Osteocyte (in vitro differentiated cells): ENCODE data around the gene GPC6. TPM values are rescaled to one million over a fixed set of nuclear protein-coding genes. Genes with fewer than 3 reads are reported as not detected.
A peak's percentile ranks its signal among the peaks of the same experiment; 100 is the strongest.

ENCODE experiments used
- DNase-seq: peaks from one replicate; pipeline ENCODE4 v3.0.0; 2021; ENCODE audit warnings: mixed read lengths; ENCODE audit not compliant: unreplicated experiment; ENCODE audit errors: extremely low spot score
- H3K27ac Mint-ChIP-seq: one replicate; pipeline ENCODE4 v1.8.0; 2021; ENCODE audit warnings: mild to moderate bottlenecking, mixed read lengths; ENCODE audit not compliant: unreplicated experiment
- H3K27me3 Mint-ChIP-seq: one replicate; pipeline ENCODE4 v1.8.0; 2021; ENCODE audit warnings: mixed read lengths; ENCODE audit not compliant: unreplicated experiment
- H3K36me3 Mint-ChIP-seq: one replicate; pipeline ENCODE4 v1.8.0; 2021; ENCODE audit warnings: mixed read lengths; ENCODE audit not compliant: unreplicated experiment
- H3K4me1 Mint-ChIP-seq: one replicate; pipeline ENCODE4 v1.8.0; 2021; ENCODE audit warnings: mixed read lengths; ENCODE audit not compliant: unreplicated experiment
- H3K4me3 Mint-ChIP-seq: one replicate; pipeline ENCODE4 v1.8.0; 2021; ENCODE audit warnings: mild to moderate bottlenecking, moderate library complexity, mixed read lengths; ENCODE audit not compliant: unreplicated experiment
- H3K9me3 Mint-ChIP-seq: one replicate; pipeline ENCODE4 v1.8.0; 2021; ENCODE audit warnings: mixed read lengths; ENCODE audit not compliant: unreplicated experiment
- total RNA-seq: library from RNA; stranded (reverse); gene quantifications from 2 replicates; pipeline ENCODE4 v1.2.1, GENCODE V29; 2021
- TF ChIP-seq, protein P1 (sequence below): fragments of 200-600 bp; sonication (generic); IDR thresholded peaks from 2 replicates; pipeline ENCODE4 v1.5.0; 2021; ENCODE audit warnings: antibody characterized with exemption, mild to moderate bottlenecking, moderate library complexity

GPC6 gene
- total RNA-seq, 1 donor from 2014 or later, result 125 TPM

DNA sequence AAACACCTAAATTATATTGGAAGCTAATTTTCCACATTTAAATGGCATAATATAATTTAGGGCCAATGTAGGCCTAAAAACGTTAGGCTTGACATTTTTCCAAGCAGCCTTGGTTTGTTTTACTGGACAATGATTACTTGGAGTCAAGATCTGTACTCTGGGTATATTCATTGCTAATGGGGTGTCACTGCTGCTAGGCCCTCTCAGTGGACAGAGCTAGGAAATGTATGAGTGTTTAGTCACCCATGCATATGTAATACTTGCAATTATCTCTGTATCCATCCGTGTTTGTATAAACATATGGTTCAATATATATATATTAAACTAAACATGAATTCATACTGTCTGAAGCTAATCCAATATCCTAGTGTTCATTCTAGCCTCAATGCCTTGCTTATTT lies 654.8 kb downstream of the GPC6 start:
- peak overlapping the region; percentile 70 for H3K27ac Mint-ChIP-seq
- H3K27me3 Mint-ChIP-seq, result no peaks in the 10 kb centered on the region
- no peak for DNase-seq
- H3K4me1 Mint-ChIP-seq, result peaks cover 13% of the 10 kb centered on the region
- TF ChIP-seq, protein P1, sequence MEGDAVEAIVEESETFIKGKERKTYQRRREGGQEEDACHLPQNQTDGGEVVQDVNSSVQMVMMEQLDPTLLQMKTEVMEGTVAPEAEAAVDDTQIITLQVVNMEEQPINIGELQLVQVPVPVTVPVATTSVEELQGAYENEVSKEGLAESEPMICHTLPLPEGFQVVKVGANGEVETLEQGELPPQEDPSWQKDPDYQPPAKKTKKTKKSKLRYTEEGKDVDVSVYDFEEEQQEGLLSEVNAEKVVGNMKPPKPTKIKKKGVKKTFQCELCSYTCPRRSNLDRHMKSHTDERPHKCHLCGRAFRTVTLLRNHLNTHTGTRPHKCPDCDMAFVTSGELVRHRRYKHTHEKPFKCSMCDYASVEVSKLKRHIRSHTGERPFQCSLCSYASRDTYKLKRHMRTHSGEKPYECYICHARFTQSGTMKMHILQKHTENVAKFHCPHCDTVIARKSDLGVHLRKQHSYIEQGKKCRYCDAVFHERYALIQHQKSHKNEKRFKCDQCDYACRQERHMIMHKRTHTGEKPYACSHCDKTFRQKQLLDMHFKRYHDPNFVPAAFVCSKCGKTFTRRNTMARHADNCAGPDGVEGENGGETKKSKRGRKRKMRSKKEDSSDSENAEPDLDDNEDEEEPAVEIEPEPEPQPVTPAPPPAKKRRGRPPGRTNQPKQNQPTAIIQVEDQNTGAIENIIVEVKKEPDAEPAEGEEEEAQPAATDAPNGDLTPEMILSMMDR, result no peak
- peaks cover 4% of the 10 kb centered on the region for H3K9me3 Mint-ChIP-seq
- no peak overlapping the region for H3K4me3 Mint-ChIP-seq
- peaks cover 10% of the 10 kb centered on the region for H3K36me3 Mint-ChIP-seq

DNA sequence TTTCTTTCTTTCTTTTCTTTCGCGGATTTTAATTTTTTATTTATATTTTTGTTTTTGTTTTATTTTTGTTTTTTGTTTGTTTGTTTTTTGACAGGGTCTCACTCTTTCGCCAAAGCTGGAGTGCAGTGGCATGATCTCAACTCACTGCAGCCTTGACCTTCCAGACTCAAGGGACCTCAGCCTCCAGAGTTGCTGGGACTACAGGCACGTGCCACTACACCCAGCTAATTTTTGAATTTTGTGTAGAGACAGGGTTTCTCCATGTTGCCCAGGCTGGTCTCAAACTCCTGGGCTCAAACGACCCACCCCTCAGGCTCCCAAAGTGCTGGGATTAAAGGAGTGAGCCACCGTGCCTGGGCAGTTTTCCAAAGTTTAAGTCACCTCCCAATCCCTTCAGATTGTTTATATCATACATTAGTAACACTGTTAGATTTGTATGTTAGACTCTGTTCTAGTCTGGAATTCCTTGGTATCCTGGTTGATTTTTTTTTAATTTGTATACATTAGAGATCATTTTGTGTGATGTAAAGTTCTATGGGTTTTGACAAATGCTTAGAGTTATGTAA lies 655.6 kb downstream of the GPC6 start:
- Mint-ChIP-seq H3K36me3 (peaks cover 10% of the 10 kb centered on the region), H3K4me3 (no peak overlapping the region), H3K4me1 (peaks cover 13% of the 10 kb centered on the region), H3K9me3 (peaks cover 4% of the 10 kb centered on the region), H3K27me3 (no peaks in the 10 kb centered on the region), H3K27ac (peak overlapping the region; percentile 70)
- TF ChIP-seq, protein P1, result no peak
- no peak for DNase-seq

DNA sequence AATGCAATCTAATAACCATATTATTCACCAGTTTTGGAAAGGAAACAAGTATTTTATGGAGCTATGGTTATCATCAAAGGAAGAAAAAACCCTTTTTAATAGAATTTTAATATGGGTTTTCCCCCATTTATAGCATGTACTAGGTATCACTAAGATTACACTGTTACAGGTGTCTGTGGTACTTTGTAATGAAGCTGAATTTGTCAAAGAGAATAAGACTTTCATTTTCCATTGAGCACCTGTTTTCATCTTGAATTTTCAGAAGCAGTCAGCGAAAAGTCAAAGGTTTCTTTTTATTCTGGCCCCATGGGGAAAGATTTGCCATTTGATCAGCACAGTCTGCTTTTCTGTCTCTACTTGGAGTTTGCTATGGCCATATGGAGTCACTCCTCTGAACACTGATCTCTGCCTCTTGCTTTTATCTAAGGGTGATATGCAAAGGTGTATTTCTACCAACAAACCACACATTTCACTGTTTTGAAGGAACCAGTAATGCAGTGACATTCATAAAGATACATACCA lies 662.9 kb downstream of the GPC6 start:
- no peak for DNase-seq
- peaks cover 7% of the 10 kb centered on the region for H3K4me1 Mint-ChIP-seq
- no peak overlapping the region for H3K4me3 Mint-ChIP-seq
- no peaks in the 10 kb centered on the region for H3K27me3 Mint-ChIP-seq
- H3K36me3 Mint-ChIP-seq, result peaks cover 7% of the 10 kb centered on the region
- H3K27ac Mint-ChIP-seq, result no peak overlapping the region
- no peaks in the 10 kb centered on the region for H3K9me3 Mint-ChIP-seq
- TF ChIP-seq, protein P1, result no peak

DNA sequence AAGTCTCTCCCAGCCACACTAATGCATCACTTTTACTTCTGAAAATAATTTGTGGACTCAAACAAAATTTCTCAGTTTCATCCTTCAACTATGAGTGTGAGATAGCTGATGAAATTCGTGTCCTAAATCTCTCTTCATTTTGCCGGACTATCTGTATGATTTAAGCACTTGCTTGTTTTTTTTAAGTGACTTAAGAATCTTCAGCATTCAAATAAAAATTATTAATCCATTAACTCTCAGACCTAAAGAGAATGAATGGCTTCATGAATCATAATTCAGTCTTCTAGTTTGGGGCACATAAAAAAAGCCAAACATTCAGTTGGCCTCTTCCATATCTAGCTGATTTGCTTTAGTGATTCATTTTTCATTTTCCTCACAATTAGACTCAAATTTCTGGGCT lies 673.4 kb downstream of the GPC6 start:
- no peak for DNase-seq

DNA sequence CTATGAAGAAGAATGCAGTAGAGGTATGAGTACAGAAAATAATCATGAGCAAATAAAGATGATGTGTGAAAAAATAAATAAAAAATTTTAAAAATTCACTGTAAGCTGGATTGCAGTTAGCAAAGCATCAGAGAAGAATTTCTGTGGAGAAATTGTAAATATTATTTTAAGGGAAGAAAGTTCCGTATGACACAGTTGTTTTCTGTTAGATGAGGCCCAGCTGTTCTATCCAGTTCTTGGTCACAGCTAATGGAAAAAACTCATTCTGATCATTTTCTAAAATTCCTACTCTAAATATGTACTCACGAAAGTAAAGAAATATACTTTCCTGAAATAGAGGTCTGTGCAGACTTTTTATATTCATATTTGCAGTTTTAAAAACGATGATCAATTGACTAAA lies 674.1 kb downstream of the GPC6 start:
- peak overlapping the region; percentile 93 for H3K27ac Mint-ChIP-seq
- H3K27me3 Mint-ChIP-seq, result no peaks in the 10 kb centered on the region
- H3K4me3 Mint-ChIP-seq, result no peak overlapping the region
- TF ChIP-seq, protein P1, result no peak
- no peak for DNase-seq
- H3K4me1 Mint-ChIP-seq, result peaks cover 85% of the 10 kb centered on the region
- H3K9me3 Mint-ChIP-seq, result peaks cover 15% of the 10 kb centered on the region
- H3K36me3 Mint-ChIP-seq, result peaks cover 15% of the 10 kb centered on the region

More for the DNA sequence above, 673.4 kb downstream of the GPC6 start:
- H3K27ac Mint-ChIP-seq, result peak overlapping the region; percentile 93
- H3K27me3 Mint-ChIP-seq, result no peaks in the 10 kb centered on the region
- peaks cover 86% of the 10 kb centered on the region for H3K4me1 Mint-ChIP-seq
- peaks cover 14% of the 10 kb centered on the region for H3K36me3 Mint-ChIP-seq
- TF ChIP-seq, protein P1, result no peak
- peaks cover 15% of the 10 kb centered on the region for H3K9me3 Mint-ChIP-seq
- peak overlapping the region; percentile 30 for H3K4me3 Mint-ChIP-seq
